ENCODE data around the gene PACS2. TPM values are rescaled to one million over a fixed set of nuclear protein-coding genes. Genes with fewer than 3 reads are reported as not detected.

PACS2 gene
- total and polyA plus RNA-seq, 4 experiments from 2014 or later, result 1.9 to 76.6 (median 39.3) TPM

DNA sequence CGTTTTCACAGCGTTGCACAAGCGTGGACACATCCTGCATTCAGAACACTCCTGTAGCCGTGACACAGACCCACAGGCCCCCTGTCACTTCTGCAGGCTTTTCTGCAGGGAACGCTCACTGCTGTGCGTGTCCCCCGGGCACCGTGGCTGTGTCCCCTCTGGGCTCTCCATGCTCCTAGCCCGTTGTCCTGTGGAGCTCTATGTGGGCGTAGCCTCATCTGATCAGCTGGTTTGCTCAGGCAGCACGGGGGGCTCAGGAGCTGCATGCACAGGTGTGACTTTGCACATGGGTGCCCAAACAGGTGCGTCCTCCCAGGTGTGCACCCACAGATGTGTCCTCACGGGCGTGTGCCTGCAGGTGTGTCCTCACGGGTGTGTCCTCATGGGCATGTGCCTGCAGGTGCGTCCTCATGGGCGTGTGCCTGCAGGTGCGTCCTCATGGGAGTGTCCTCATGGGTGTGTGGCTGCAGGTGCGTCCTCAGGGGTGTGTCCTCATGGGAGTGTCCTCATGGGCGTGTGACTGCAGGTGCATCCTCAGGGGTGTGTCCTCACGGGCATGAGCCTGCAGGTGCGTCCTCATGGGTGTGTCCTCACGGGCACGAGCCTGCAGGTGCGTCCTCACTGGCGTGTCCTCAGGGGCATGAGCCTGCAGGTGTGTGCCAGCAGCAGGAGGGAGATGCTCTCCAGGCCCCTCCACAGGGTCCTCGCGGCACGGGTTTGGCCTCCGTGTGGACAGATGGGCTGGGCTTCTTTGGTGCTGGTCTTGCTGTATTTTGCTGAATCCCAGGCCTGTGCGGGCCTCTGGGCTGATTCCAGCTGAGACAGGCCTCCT, 122.6 kb downstream of the PACS2 start:
- ChIA-PET CTCF (ENCODE audit: partially characterized antibody) (no interaction called here), POLR2A (ENCODE audit: partially characterized antibody) (no interaction called here)
- H3K4me1 ChIP-seq (ENCODE audit: insufficient read depth, low read length), result no peaks in the 10 kb centered on the region
- Mint-ChIP-seq H3K27me3 (no peaks in the 10 kb centered on the region), H3K4me3 (no peak overlapping the region), H3K4me1 (peaks cover 14 to 19% (median 16%) of the 10 kb centered on the region in 4 donors), H3K36me3 (peaks cover 5 to 6% of the 10 kb centered on the region in 2 donors), H3K9me3 (no peaks in the 10 kb centered on the region), H3K27ac (no peak overlapping the region)
- DNase-seq, result no peak
- no peaks in the 10 kb centered on the region for H3K36me3 ChIP-seq (ENCODE audit: insufficient read depth, low read length)
- intact Hi-C loops (cut with micrococcal nuclease), result no loop called here
- no peak overlapping the region for H3K4me3 ChIP-seq (ENCODE audit: low read length in 2 of 2)
- H3K27me3 ChIP-seq (ENCODE audit: insufficient read depth, low read length), result no peaks in the 10 kb centered on the region
- H3K27ac ChIP-seq (ENCODE audit: low read depth, low read length), result no peak overlapping the region
- no peaks in the 10 kb centered on the region for H3K9me3 ChIP-seq (ENCODE audit: control insufficient read depth in 1 of 2, low read length in 2 of 2)

- DNase-seq, result no peak
- intact Hi-C loops (cut with micrococcal nuclease), result no loop called here
- Histone ChIP-seq H3K27ac (ENCODE audit: low read depth, low read length) (no peak overlapping the region), H3K4me1 (ENCODE audit: insufficient read depth, low read length) (no peaks in the 10 kb centered on the region), H3K9me3 (ENCODE audit: control insufficient read depth in 1 of 2, low read length in 2 of 2) (no peaks in the 10 kb centered on the region), H3K4me3 (ENCODE audit: low read length in 2 of 2) (no peak overlapping the region), H3K36me3 (ENCODE audit: insufficient read depth, low read length) (peaks cover 5% of the 10 kb centered on the region), H3K27me3 (ENCODE audit: insufficient read depth, low read length) (no peaks in the 10 kb centered on the region)
- no peaks in the 10 kb centered on the region for H3K9me3 Mint-ChIP-seq
- H3K27me3 Mint-ChIP-seq, result no peaks in the 10 kb centered on the region
- no peak overlapping the region for H3K27ac Mint-ChIP-seq
- H3K4me1 Mint-ChIP-seq, result peaks cover 14 to 19% (median 16%) of the 10 kb centered on the region in 4 donors
- H3K36me3 Mint-ChIP-seq, result peaks cover 8 to 9% of the 10 kb centered on the region in 2 donors
- ChIA-PET CTCF (ENCODE audit: partially characterized antibody) (interaction anchor here (1.0 kb wide), 1 partner anchor 68 kb away, joined by 3 read pairs; no protein-coding TSS in a partner anchor), POLR2A (ENCODE audit: partially characterized antibody) (interaction anchor here (1.0 kb wide), 1 partner anchor 9 kb away, joined by 3 read pairs; no protein-coding TSS in a partner anchor)
- H3K4me3 Mint-ChIP-seq, result no peak overlapping the region
Measured at GRCh38 chr14:105437723-105438500, 123.4 kb downstream of the PACS2 start.

- no peak overlapping the region for H3K27ac Mint-ChIP-seq
- Histone ChIP-seq H3K27me3 (ENCODE audit: insufficient read depth, low read length) (no peaks in the 10 kb centered on the region), H3K9me3 (ENCODE audit: control insufficient read depth in 1 of 2, low read length in 2 of 2) (no peaks in the 10 kb centered on the region), H3K4me3 (ENCODE audit: low read length in 2 of 2) (no peak overlapping the region), H3K27ac (ENCODE audit: low read depth, low read length) (no peak overlapping the region), H3K36me3 (ENCODE audit: insufficient read depth, low read length) (peaks cover 5% of the 10 kb centered on the region), H3K4me1 (ENCODE audit: insufficient read depth, low read length) (no peaks in the 10 kb centered on the region)
- no peaks in the 10 kb centered on the region for H3K9me3 Mint-ChIP-seq
- peaks cover 8 to 9% of the 10 kb centered on the region in 2 donors for H3K36me3 Mint-ChIP-seq
- DNase-seq, result no peak
- POLR2A ChIA-PET (ENCODE audit: partially characterized antibody), result interaction anchor here (1.0 kb wide), 1 partner anchor 10 kb away, joined by 3 read pairs; no protein-coding TSS in a partner anchor
- H3K4me1 Mint-ChIP-seq, result peaks cover 12 to 19% (median 16%) of the 10 kb centered on the region in 4 donors
- CTCF ChIA-PET (ENCODE audit: partially characterized antibody), result interaction anchor here (1.0 kb wide), 1 partner anchor 69 kb away, joined by 3 read pairs; no protein-coding TSS in a partner anchor
- intact Hi-C loops (cut with micrococcal nuclease), result no loop called here
- H3K27me3 Mint-ChIP-seq, result no peaks in the 10 kb centered on the region
- no peak overlapping the region for H3K4me3 Mint-ChIP-seq
Measured at GRCh38 chr14:105439179-105439578, 124.6 kb downstream of the PACS2 start.

DNA sequence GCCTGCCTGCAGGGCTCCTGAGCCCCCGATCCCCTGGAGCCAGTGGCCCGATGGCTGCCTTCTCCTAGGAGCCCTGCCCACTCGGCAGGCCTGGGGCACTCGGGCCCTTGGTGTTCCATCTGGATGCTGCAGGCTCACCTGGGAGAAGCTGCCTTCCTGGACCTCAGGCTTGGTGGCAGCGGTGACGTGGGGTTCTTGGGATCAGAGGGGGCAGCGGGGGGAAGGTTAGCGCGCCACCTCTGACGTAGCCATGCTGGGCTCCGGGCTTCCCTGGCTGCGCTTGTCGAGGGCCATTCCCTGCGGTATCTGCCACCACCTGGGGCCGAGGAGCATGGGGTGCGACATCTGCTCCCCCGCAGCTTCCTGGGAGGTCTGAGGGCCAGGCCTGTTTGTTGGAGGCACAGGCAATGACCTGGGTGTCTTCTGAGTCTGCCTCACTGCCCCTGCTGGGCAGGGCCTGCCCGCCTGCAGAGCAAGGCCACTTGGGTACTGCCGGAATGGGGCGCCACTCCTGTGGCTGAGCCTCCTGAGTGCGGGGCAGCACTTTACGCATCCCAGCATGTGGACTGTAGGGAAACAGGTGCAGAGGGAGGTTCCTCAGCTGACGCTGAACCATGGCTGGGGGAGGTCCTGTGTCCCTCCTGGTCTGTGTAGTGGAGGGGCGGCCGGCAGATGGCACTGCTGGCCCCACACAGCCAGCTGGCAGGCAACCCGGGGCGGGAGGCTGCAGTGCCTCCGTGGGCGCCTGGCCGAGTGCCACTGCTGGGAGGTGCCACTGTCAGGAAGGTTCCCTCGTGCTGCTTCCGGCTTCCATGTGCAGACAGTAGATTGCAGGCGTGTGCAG, 125.4 kb downstream of the PACS2 start:
- Mint-ChIP-seq H3K9me3 (no peaks in the 10 kb centered on the region), H3K27me3 (no peaks in the 10 kb centered on the region), H3K27ac (no peak overlapping the region), H3K4me3 (no peak overlapping the region), H3K4me1 (peaks cover 9 to 19% (median 14%) of the 10 kb centered on the region in 4 donors), H3K36me3 (peaks cover 8 to 9% of the 10 kb centered on the region in 2 donors)
- H3K27me3 ChIP-seq (ENCODE audit: insufficient read depth, low read length), result no peaks in the 10 kb centered on the region
- DNase-seq, result no peak
- no peak overlapping the region for H3K4me3 ChIP-seq (ENCODE audit: low read length in 2 of 2)
- H3K36me3 ChIP-seq (ENCODE audit: insufficient read depth, low read length), result peaks cover 5% of the 10 kb centered on the region
- CTCF ChIA-PET (ENCODE audit: partially characterized antibody), result no interaction called here
- H3K4me1 ChIP-seq (ENCODE audit: insufficient read depth, low read length), result no peaks in the 10 kb centered on the region
- POLR2A ChIA-PET (ENCODE audit: partially characterized antibody), result no interaction called here
- H3K9me3 ChIP-seq (ENCODE audit: control insufficient read depth in 1 of 2, low read length in 2 of 2), result no peaks in the 10 kb centered on the region
- intact Hi-C loops (cut with micrococcal nuclease), result loop anchor here (10.0 kb wide), 1 partner anchor 65 kb away; no protein-coding TSS in a partner anchor
- no peak overlapping the region for H3K27ac ChIP-seq (ENCODE audit: low read depth, low read length)

- H3K27ac ChIP-seq (ENCODE audit: low read depth, low read length), result no peak overlapping the region
- H3K27me3 ChIP-seq (ENCODE audit: insufficient read depth, low read length), result no peaks in the 10 kb centered on the region
- H3K4me3 Mint-ChIP-seq, result no peak overlapping the region
- DNase-seq, result no peak
- intact Hi-C loops (cut with micrococcal nuclease), result loop anchor here (10.0 kb wide), 1 partner anchor 66 kb away; no protein-coding TSS in a partner anchor
- no peaks in the 10 kb centered on the region for H3K4me1 ChIP-seq (ENCODE audit: insufficient read depth, low read length)
- no peak overlapping the region for H3K4me3 ChIP-seq (ENCODE audit: low read length in 2 of 2)
- ChIA-PET CTCF (ENCODE audit: partially characterized antibody) (no interaction called here), POLR2A (ENCODE audit: partially characterized antibody) (no interaction called here)
- peaks cover 6 to 16% (median 11%) of the 10 kb centered on the region in 4 donors for H3K4me1 Mint-ChIP-seq
- no peaks in the 10 kb centered on the region for H3K27me3 Mint-ChIP-seq
- H3K36me3 Mint-ChIP-seq, result peaks cover 7 to 8% of the 10 kb centered on the region in 2 donors
- no peaks in the 10 kb centered on the region for H3K9me3 Mint-ChIP-seq
- no peak overlapping the region for H3K27ac Mint-ChIP-seq
- H3K9me3 ChIP-seq (ENCODE audit: control insufficient read depth in 1 of 2, low read length in 2 of 2), result no peaks in the 10 kb centered on the region
- peaks cover 5% of the 10 kb centered on the region for H3K36me3 ChIP-seq (ENCODE audit: insufficient read depth, low read length)
Measured at GRCh38 chr14:105440554-105440900, 126.0 kb downstream of the PACS2 start.

DNA sequence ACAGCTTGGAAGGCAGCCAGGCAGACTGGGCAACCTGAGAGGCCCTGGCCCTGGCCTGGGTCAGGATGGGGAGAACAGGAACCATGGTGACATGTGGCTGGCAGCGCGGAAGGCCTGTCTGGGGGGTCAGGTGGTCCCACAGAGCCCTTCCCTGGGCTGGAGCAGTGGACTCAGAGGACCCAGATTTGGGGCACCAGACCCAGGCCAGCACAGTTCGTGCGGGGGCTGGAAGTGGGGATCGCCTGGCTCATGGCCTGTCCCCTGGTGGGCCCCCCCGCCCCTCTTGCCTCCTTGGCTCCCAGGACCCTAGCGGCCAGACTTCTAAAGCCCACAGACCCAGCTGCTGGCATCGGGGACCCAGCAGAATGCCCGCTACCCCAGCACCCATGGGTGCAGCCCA, 126.4 kb downstream of the PACS2 start:
- Histone ChIP-seq H3K27ac (ENCODE audit: low read depth, low read length) (no peak overlapping the region), H3K4me1 (ENCODE audit: insufficient read depth, low read length) (no peaks in the 10 kb centered on the region), H3K36me3 (ENCODE audit: insufficient read depth, low read length) (peaks cover 5% of the 10 kb centered on the region), H3K27me3 (ENCODE audit: insufficient read depth, low read length) (no peaks in the 10 kb centered on the region), H3K4me3 (ENCODE audit: low read length in 2 of 2) (no peak overlapping the region), H3K9me3 (ENCODE audit: control insufficient read depth in 1 of 2, low read length in 2 of 2) (no peaks in the 10 kb centered on the region)
- ChIA-PET POLR2A (ENCODE audit: partially characterized antibody) (no interaction called here), CTCF (ENCODE audit: partially characterized antibody) (no interaction called here)
- no peak overlapping the region for H3K27ac Mint-ChIP-seq
- intact Hi-C loops (cut with micrococcal nuclease), result loop anchor here (10.0 kb wide), 1 partner anchor 66 kb away; no protein-coding TSS in a partner anchor
- H3K9me3 Mint-ChIP-seq, result no peaks in the 10 kb centered on the region
- DNase-seq, result no peak
- no peak overlapping the region for H3K4me3 Mint-ChIP-seq
- peaks cover 5 to 8% of the 10 kb centered on the region in 2 donors for H3K36me3 Mint-ChIP-seq
- H3K4me1 Mint-ChIP-seq, result peaks cover 3 to 12% (median 8%) of the 10 kb centered on the region in 4 donors
- H3K27me3 Mint-ChIP-seq, result no peaks in the 10 kb centered on the region

Measured in CD4-positive, alpha-beta memory T cell (primary cell).